GM19023 (cell line): Measurements from ENCODE around the gene CAD.
"Not testable (repeated sequence)": the region's sequence is repeated elsewhere in the genome, so short reads cannot be mapped to it uniquely, and the experiment has no call there.

Experiments used
- ATAC-seq: cut with Tn5 transposase; IDR thresholded peaks from one replicate; pipeline ENCODE4 v1.9.1; 2021; ENCODE audit warnings: mild to moderate bottlenecking, moderate library complexity; ENCODE audit not compliant: unreplicated experiment

Gene CAD

DNA sequence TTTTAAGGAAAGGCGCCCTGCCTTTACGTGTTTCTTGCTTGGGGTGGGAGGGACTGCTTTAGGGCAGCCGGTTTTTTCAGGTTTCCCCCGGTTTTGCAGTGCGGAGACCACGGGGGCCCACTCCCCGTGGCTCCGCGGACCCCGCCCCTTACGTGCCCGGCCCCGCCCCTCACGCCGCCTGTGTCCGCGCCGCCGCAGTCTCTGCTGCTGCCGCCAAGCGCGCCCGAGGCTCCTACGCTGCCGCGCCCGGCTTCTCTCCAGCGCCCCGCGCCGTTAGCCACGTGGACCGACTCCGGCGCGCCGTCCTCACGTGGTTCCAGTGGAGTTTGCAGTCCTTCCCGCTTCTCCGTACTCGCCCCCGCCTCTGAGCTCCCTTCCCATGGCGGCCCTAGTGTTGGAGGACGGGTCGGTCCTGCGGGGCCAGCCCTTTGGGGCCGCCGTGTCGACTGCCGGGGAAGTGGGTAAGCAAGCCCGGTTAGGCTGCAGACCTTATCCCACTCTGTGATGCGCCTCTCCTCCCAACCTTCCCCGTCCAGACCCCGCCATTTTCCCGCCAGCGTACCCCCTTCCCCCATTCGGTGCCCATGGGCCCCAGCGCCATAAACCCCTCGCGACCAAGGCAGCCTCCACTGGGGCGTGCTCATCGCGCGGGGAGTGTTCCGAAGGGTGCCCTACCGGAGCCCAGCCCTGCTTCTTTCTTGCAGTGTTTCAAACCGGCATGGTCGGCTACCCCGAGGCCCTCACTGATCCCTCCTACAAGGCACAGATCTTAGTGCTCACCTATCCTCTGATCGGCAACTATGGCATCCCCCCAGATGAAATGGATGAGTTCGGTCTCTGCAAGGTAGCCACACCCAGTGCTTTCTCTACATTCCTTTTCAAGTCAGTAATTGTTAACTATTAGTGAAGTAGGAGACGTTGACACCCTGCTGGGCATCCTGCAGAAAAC lies at the start of gene CAD:
CAD (plus strand) TSS at position 197 of the 949 bp plus-strand sequence; CDS start at position 380, 183 bp downstream.
- peak; percentile 78 for ATAC-seq

- ATAC-seq: no peak
These were observed 46.4 kb upstream of the CAD start for GRCh38 chr2:27170581-27171337.

DNA sequence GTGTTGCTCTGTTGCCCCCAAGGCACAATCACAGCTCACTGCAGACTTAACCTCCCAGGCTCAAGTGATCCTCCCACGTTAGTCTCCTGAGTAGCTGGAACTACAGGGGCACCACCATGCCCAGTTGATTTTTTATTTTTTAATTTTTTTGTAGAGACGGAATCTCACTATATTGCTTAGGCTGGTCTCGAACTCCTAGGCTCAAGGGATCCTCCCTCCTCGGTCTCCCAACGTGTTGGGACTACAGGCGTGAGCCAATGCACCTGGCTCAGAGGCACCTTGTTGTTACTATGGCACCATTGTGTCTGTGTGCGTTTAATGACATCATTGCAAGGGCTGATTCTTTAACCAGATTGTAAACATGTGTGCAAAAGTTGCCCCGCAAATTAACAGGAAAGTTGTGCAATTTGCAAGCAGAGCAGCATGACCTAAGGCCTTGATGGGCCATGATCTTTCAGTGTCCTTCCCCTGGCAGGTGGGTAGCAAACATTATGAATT lies 45.8 kb upstream of the CAD start:
- ATAC-seq: no peak

DNA sequence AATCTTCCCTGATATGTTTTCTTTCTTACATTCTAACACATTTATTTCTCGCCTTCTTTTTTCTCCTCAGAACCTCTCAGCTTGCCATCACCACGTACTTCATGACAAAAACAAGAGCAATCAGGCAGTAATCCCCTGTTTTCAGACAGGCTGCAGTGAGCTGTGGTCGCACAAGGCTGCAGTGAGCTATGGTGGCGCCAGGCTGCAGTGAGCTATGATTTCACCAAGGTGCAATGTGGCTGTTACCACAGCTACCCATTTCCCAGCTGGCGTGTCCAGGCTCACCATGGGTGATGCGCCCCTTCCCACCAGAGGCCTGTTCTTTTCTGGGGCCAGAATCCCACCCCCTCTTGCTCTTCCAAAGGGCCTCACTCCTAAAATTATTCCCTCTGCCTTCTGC lies 42.5 kb upstream of the CAD start:
- ATAC-seq: no peak

DNA sequence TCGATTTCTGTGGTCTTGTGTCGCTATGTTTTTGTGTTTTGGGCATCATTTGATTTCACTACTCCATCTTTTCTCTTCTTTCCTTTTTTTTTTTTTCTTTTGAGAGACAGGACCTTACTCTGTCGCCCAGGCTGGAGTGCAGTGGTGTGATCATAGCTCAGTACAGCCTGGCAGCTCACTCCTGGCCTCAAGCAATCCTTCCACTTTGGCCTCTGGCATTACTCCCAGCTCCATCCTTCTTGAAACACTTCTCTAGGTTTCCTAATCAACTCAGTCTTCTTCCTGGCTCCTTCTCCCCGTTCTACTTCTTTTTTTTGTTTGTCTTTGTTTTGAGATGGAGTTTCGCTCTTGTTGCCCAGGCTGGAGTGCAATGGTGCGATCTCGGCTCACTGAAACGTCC lies 41.8 kb upstream of the CAD start:
- no peak for ATAC-seq

GRCh38 chr2:27175781-27176180 lies 41.4 kb upstream of the CAD start:
- not testable (repeated sequence) for ATAC-seq

GRCh38 chr2:27177441-27178351 lies 39.5 kb upstream of the CAD start:
- no peak for ATAC-seq

DNA sequence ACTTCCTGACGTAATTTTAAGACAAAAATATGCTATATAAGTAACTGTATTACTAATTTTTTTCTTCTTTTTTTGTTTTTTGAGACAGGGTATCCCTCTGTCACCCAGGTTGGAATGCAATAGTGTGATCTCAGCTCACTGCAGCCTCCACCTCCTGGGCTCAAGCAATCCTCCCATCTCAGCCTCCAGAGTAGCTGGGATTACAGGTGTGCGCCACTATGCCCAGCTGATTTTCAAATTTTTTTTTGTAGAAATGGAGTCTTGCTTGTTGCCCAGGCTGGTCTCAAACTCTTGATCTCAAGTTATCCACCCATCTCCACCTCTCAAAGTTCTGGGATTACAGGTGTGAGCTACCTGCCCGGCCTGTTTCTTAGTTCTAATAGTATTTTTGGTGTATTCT lies 38.7 kb upstream of the CAD start:
- ATAC-seq: no peak

- ATAC-seq: no peak
These were observed 37.7 kb upstream of the CAD start for GRCh38 chr2:27179344-27180000.

- ATAC-seq: no peak
These were observed 34.8 kb upstream of the CAD start for GRCh38 chr2:27182346-27182745.

GRCh38 chr2:27184115-27184514 lies 33.1 kb upstream of the CAD start:
- no peak for ATAC-seq

GRCh38 chr2:27185331-27186026 lies 31.7 kb upstream of the CAD start:
- ATAC-seq: no peak

DNA sequence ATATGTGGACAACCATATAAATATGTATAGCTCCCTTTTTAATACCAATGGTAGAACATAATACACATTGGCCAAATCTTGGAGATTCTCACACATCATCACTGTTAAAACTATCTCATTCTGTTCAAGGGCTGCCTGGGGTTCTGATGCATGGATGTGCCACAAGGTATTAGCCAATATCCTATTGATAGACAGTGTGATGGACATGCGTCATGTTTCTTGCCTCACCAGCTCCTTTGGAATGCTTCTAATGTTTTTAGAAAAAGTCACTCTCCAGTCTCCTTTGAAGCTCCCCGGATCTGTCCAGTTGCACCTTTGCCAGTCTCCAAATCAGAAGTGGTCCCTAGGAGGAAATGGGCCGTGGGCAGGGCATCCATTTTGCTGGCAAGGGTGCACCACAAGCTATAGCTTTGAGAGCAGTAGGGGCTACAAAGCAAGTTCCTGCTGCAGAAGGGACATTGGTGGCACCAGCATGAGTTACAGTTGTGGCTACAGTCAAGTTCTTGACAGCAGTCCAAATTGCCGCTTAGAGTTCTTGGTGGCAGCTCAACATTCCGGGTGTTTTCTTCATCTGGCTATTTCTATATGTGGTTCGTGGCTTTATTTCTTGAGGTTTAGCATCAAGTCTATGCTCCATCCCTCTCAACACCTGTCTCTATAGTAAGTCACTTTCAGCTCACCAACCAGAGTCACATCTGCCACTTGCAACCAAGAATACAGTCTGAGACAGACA lies 30.4 kb upstream of the CAD start:
- no peak for ATAC-seq

DNA sequence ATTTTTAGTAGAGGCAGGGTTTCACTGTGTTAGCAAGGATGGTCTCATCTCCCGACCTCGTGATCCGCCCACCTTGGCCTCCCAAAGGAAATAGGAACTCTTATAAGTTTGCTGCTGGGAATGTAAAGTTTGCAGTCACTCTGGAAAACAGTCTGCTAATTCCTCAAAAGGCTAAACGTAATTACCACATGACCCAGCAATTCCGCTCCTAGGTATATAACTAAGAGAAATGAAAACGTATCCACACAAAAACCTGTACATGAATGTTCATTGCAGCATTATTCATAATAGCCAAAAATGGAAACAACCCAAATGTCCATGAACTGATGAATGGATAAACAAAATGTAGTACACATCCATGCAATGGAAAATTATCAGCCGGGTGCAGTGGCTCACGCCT lies 27.2 kb upstream of the CAD start:
- ATAC-seq: no peak

DNA sequence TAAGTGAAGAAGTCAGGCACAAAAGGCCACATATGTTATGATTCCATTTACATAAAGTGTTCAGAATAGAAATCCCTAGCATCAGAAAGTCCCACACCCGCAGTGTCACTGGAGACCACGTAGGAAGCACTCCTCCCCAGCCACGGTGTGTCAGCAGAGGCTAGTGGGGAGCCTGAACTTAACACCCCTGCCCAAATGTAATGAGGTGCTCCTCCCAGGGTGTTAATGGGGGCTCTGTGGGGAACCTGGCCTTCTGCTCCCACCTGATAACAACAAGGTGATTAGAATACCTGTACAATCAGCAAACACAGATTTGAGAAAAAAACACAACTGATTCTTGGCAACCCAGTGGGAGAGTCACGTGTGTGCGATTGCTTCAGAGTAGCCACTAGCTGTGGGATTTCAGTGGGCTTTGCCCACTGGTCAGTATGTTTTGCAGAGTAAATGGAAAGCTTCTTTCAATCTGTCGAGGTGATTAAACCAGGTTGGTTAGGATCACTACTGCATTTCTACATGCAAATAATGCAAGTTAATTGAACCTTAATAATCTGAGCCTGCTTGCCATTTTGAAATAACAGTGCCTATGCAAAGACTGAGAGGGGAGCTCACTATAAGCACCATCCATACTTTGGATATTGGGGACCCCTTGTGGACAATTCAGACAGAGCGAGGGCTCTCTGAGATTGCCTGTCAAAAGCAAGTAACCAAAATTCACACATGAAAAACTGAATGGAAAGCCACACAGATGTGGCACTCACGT lies 25.9 kb upstream of the CAD start:
- ATAC-seq: no peak

DNA sequence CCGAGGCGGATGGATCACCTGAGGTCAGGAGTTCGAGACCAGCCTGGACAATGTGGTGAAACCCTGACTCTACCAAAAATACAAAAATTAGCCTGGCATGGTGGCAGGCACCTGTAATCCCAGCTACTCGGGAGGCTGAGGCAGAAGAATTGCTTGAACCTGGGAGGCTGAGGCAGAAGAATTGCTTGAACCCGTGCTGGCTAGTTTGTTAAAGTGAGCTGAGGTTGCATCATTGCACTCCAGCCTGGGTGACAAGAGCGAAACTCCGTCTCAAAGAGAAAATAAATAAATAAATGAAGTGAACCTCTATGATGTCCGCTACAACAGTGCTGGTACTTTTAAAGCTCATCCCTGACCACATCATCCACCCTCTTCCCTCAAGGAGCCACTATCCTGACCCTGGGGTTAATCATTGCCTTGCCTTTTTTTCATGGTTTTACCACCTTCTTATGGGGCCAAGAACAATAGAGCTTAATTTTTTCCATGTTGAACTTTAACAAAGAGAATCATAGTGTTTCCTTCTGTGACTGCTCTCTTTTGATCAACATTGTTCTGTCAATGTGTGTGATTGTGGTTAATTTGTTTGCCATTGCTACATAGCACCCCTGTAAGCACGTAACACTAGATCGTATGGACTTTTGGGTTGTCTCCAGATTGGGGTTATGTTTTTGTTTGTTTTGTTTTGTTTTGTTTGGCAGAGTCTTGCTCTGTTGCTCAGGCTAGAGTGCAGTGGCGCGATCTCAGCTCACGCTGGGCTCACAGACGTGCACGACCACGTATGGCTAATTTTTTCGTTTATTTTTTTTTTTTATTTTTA lies 22.4 kb upstream of the CAD start:
- no peak for ATAC-seq

DNA sequence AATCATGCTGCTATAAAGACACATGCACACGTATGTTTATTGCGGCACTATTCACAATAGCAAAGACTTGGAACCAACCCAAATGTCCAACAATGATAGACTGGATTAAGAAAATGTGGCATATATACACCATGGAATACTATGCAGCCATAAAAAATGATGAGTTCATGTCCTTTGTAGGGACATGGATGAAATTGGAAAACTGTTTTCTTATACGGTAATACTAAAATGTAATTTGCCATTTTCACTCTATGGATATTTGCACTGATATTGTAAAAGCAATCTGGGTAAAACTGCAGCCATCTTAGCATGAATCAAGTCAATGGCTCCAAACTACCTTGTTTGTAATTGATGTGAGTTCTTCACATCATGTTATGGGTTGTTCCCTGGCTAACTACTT lies 21.4 kb upstream of the CAD start:
- not testable (repeated sequence) for ATAC-seq
